SU-DHL-6 (cell line): ENCODE measurements around the gene TMEM140.

Experiments
- EZH2phosphoT487 ChIP-seq: fragments of 200-600 bp; sonication (generic), shearing (Covaris generic); conservative IDR thresholded peaks from 2 replicates; pipeline ENCODE4 v1.6.1; 2018; ENCODE audit warnings: mild to moderate bottlenecking, antibody characterized with exemption, low read length, moderate library complexity, mixed read lengths
- TF ChIP-seq, protein P1 (sequence below): fragments of 200-600 bp; sonication (generic); IDR thresholded peaks from one replicate; pipeline ENCODE4 v1.5.1; 2017; ENCODE audit warnings: antibody characterized with exemption, mild to moderate bottlenecking, low read length, moderate library complexity; ENCODE audit not compliant: insufficient read depth, poor library complexity, severe bottlenecking

DNA sequence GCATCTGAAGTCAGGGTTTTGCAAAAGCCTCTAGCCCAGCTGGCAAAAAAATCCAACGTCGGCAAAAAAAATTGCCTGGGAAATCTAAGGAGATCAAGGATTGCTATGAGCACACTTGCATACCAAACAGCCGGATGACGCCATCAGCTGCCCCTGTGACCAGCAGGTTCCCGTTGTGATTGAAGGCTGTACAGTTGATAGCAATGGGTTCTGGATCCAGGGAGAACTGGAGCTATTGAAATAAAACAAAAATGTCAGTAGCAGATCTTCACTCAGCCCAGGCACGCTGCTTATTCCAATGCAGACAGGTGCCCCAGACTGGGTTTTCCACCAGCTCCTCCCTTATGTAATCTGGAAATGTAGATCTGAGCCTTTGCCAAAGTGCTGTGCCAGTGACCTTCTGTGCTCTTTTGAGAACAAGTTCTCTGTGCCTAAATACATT is 41.4 kb downstream of the TMEM140 start:
- TF ChIP-seq, protein P1, sequence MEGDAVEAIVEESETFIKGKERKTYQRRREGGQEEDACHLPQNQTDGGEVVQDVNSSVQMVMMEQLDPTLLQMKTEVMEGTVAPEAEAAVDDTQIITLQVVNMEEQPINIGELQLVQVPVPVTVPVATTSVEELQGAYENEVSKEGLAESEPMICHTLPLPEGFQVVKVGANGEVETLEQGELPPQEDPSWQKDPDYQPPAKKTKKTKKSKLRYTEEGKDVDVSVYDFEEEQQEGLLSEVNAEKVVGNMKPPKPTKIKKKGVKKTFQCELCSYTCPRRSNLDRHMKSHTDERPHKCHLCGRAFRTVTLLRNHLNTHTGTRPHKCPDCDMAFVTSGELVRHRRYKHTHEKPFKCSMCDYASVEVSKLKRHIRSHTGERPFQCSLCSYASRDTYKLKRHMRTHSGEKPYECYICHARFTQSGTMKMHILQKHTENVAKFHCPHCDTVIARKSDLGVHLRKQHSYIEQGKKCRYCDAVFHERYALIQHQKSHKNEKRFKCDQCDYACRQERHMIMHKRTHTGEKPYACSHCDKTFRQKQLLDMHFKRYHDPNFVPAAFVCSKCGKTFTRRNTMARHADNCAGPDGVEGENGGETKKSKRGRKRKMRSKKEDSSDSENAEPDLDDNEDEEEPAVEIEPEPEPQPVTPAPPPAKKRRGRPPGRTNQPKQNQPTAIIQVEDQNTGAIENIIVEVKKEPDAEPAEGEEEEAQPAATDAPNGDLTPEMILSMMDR, result no peak
- no peak for TF ChIP-seq EZH2phosphoT487
